GM18508 (cell line): Measurements from ENCODE around the gene MANBA.

ENCODE experiments used
- ATAC-seq: cut with Tn5 transposase; IDR thresholded peaks from one replicate; pipeline ENCODE4 v1.9.1; 2021; ENCODE audit warnings: moderate number of reproducible peaks; ENCODE audit not compliant: insufficient read depth, unreplicated experiment

The MANBA gene

DNA sequence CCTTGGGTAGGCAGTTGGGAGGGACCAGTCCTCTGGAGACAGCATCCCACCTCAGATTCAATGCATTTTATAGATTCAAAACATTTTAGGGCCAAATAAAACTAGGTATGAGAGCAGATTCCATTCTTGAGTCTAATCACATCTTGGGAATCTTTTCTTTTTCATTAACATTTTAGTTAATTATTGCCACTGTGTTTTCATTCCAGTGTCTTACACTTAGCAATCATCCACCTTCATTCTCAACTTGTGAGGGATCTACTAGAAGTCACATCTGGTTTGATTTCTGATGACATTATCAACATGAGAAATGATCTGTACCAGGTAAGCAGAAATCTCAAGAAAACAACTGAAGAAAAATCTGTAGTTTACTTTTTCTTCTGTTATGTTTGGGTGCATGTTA, 160.1 kb downstream of the MANBA start:
- no peak for ATAC-seq

DNA sequence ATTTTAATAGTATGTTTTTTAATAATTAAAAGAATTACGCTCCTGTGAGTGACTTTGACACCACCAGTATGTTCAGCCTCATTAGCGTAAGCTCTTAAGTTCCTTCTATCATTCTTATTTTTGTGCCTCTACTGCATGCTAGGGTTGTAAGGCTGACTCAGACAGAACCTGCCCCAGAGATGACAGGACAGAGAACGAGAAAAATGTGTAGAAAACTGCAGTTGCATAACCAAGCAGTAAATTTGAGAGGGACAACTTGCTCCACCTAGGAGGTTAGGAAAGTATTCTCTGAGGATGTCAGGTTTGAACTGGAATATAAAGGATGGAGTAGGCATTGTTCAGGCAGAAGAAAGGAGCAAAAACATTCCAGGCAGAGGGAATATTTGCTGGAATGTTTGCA, 160.9 kb downstream of the MANBA start:
- no peak for ATAC-seq

DNA sequence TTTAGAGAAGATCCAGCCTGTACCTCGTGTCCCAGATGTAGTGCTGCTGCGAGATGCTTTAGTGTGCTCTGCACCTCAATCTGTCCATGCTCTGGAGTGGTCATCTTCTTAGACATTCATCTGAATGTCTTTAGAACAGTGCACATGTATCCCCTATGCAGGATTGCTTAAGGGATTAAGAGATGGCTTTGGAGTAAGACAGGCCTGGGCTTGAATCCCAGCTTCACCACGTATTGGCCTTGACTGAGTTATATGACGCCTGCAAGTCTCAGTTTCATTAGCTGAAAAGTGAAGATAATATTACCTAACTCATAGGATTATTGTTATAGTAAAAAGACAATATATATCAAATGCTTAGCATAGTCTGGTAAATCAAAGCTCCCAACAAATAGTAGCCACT, 161.3 kb downstream of the MANBA start:
- ATAC-seq = no peak

DNA sequence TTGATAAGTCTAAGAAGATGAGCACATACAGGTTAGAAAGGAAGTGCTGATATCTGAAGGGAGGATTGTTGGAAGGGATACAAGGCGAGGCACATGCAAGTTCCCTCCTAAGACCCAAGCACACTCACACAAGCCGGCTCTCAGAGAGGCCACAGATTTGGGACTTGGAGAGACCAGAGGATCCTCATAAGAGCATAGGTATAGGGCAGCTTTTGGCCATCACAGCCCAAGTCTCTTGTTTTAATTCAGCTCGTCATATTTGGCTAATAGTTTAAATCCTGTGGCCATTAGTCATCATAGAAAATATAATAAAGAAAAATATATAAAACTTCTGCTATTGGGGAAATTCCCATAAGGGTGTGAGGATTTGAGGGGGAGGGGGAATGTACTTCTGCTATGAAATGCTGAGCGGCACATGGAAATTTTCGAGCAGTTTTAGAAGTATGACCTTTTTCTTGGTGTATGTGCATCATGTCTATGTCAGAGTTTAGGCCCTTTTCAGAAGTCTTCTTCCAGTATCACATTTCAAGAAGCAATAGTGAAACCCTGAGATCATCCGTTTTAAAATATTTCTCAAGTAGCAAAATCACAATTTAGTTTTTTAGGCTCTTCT, 161.9 kb downstream of the MANBA start:
- ATAC-seq = no peak

DNA sequence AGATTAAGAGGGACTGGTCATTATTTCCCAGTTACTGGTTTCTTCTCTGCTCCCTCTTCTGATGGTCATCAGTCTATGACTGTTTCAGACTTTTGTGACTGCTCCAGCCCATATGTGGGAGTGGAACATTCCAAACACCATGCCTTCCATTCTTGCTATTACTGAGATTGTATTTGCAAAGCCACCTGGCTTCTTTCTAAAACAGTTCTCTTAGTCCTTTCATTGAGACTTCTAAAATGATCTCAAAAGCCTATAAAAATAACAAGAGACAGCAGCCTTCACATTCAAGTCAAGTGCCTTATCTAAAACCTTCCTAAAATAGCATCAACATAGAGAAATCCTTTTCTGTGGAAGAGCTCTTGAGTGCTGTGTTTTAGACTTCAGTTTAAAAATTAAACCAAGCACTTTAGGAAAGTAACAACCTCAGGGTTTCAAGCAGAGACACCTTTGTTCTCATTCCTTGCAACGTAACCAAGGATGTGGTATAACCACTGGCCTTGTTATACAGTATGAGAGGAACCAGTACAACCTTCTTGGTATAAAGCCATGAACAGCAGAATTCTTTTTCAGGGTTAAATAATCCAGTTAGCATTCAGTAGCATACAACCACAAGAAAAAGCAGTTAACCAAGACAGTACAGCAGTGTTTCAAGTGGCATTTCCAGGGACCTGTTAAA, 162.5 kb downstream of the MANBA start:
- ATAC-seq = peak; percentile 77

DNA sequence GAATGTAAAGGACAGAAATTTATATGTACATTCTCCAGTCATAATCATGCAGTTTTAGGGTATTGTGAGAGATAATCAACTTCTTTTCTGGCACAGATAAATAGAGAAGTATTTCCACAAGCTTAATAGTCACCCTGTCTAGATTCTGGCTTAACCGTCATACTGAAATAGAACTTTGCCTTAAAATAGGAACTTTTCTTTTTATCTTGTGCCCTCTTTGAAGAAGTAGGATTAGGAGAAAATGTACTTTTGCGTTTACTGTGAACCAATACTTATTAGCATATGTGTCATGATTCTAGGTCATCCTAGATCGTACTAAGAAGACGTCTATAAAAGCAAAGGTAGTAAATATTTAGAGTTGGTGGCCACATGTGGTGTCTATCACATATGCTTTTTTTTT, 164.2 kb downstream of the MANBA start:
- no peak for ATAC-seq

DNA sequence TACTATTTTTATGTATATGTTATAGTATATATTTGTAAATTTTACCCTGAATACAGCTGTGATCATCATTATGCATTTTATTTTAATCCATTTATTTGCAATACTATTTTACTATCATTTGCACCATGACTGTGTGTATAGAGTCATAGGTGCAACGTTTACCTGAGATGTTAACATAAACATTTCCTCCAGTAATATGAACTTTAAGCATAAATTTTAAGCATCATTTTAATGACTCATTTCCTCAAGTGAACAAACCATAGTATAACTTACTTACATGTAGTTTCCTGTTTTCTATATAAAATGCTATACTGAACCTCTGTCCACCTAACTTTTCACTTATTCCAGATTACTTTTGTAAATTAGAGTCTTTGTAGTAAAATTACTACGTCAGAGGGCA, 166.8 kb downstream of the MANBA start:
- ATAC-seq = no peak

DNA sequence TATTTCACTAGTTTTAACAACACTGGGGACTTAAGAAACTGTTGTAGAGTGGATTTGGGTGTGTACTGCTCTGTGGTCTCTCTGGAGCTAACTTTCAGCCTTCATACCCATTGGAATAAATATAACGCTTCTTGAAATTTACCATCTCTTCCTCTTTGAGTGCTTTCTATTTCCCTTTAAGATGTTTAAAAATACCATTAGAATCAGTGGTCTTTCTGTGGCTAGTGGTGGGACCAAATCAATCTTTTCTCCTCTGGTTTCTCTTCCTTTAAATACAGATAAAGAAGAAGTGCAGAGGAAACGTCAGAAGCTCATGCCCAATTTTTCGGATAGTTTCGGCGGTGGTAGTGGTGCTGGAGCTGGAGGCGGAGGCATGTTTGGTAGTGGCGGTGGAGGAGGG, 167.6 kb downstream of the MANBA start:
- no peak for ATAC-seq

DNA sequence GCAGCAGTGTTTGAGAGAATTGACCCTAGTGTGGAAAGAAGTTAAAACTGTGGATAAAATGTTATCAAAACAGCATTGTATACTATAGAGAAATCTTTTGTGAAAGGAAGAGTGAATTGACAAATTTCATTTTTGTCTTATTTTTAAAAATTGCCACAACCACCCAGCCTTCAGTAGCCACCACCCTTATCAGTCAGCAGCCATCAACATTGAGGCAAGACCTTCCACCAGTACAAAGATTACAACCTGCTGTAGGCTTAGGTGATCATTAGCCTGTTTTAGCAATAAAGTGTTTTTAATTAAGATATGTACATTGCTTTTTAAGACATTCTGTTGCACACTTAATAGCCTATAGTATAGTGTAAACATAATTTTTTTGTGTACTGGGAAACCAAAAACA, 168.5 kb downstream of the MANBA start:
- no peak for ATAC-seq

DNA sequence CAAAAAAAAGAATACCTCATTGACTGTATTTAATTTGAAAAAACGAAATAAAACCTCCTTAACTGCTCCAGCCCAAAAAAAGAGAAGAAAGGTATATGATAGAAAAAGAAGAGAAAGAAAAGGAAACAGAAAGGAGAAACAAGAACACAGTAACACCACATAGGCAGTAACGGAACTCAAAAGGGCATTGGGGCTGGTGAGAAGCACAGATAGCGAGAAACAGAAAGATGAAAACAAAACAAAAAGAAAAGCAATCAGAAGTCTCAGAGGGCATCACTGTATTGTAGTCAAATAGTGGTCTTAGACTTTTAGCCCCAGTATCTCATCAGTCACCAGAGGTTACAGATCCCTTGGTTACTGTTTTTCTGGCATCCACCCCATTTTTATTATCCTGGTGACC, 171.0 kb downstream of the MANBA start:
- ATAC-seq = no peak

DNA sequence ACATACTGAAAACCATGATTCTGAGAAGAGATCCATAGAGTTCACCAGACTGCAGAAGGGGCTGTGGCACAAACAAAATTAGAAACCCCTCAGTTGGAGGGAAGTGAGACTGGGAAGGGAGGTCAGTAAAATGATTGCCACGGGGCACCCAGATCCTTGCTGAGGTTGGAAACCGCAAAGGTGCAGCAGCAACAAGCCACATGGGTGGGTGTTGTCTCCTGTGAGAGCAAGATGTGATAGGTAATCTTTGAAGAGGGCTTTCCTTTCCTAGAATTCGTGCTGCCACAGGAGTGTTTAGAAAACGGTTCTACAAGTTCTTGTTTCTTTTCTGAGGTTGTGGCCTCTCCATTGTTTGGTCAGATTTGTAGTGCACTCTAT, 174.1 kb downstream of the MANBA start:
- no peak for ATAC-seq

DNA sequence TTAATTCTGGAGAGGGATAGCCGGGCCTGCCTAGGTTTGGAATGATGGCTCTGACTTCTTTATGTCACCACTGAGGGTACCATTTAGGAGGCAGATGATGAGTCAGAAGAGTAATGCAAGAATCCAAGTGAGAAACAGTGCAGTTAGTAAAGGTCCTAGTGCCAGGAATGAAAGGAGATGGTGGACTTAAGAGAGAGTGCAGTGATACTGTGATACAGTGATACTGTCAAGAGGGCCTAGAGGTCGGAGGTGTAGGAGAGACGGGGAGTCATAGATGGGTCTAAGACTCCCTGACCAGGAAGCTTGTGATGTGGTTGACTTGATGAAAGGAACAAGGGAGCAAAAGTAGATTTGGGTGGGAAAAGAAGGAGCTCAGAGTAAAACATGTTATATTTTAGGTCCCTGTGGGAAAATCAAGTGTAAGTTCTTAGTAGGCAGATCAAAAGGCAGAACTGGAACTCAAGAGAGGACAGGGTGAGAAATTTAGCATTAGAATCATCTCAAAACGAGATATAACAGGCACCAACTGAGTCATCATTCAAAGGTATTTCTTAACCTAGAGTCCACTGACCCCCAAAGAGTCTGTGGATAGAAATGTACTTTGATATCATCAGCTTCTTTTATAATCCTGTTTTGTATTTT, 174.6 kb downstream of the MANBA start:
- no peak for ATAC-seq

DNA sequence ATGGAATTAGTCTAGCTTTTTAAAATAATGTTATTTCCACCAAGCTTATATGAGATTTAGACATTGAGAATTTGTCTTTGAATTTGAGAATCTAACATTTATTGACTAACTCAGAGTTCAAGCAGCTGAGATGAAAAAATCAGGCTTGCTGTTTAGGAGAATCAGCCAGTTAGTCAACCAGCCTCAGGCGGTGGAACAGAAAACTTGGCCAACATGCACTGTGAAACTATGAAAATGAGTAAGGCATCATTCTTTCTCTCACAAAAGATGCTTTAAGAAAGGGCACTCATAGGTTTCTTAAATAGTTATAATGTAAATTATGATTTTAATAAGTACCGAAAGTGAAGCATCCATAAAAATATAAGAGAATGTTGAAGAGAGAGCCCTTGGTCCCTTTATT, 175.4 kb downstream of the MANBA start:
- ATAC-seq = no peak

DNA sequence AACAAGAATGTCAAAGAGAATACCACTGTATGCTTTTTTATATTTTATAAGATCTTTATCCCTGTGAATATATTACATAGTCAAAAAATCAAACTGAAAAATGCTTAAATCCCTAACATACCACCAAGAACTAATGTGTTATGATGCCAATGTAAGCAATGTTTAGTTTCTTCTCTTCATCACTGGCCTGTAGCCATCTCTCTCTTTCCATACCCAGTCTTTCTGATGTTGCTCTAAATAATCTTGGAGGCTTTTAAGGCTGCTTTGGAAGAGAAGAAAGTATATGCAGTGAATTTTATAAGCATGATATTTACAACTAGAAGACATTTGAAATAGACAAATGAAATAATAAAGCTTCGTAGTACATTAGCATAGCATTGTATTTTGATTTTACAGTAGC, 176.7 kb downstream of the MANBA start:
- no peak for ATAC-seq
